Measurements from ENCODE around the gene LDHAL6B. TPM values are rescaled to one million over a fixed set of nuclear protein-coding genes. Genes with fewer than 3 reads are reported as not detected.

LDHAL6B gene
- total RNA-seq, 1 donor from 2014 or later, result not detected

GRCh38 chr15:59190291-59190690 lies 16.4 kb upstream of the LDHAL6B start:
- H3K27ac Mint-ChIP-seq, result no peak overlapping the region
- TF ChIP-seq CTCF (conservative IDR thresholded peaks at IDR 0.05), result no peak
- no peak for DNase-seq (ENCODE audit: extremely low spot score, unreplicated experiment)

GRCh38 chr15:59191855-59192237 lies 14.8 kb upstream of the LDHAL6B start:
- no peaks in the 10 kb centered on the region for H3K27me3 Mint-ChIP-seq
- peaks cover 7% of the 10 kb centered on the region for H3K9me3 Mint-ChIP-seq
- no peak for DNase-seq (ENCODE audit: extremely low spot score, unreplicated experiment)
- peaks cover 34% of the 10 kb centered on the region for H3K36me3 Mint-ChIP-seq
- no peak for TF ChIP-seq CTCF (conservative IDR thresholded peaks at IDR 0.05)
- H3K4me3 Mint-ChIP-seq, result no peak overlapping the region
- no peak overlapping the region for H3K27ac Mint-ChIP-seq
- no peaks in the 10 kb centered on the region for H3K4me1 Mint-ChIP-seq (ENCODE audit: unreplicated experiment)

More at GRCh38 chr15:59190291-59190690, 16.4 kb upstream of the LDHAL6B start:
- H3K4me1 Mint-ChIP-seq (ENCODE audit: unreplicated experiment), result no peaks in the 10 kb centered on the region
- H3K9me3 Mint-ChIP-seq, result peaks cover 7% of the 10 kb centered on the region
- H3K36me3 Mint-ChIP-seq, result peaks cover 31% of the 10 kb centered on the region
- H3K4me3 Mint-ChIP-seq, result no peak overlapping the region
- H3K27me3 Mint-ChIP-seq, result no peaks in the 10 kb centered on the region

- Mint-ChIP-seq H3K36me3 (peaks cover 20% of the 10 kb centered on the region), H3K4me1 (ENCODE audit: unreplicated experiment) (no peaks in the 10 kb centered on the region), H3K27ac (no peak overlapping the region), H3K9me3 (no peaks in the 10 kb centered on the region), H3K27me3 (no peaks in the 10 kb centered on the region), H3K4me3 (no peak overlapping the region)
- TF ChIP-seq CTCF (conservative IDR thresholded peaks at IDR 0.05), result no peak
- no peak for DNase-seq (ENCODE audit: extremely low spot score, unreplicated experiment)
Measured at GRCh38 chr15:59194639-59195325, 11.9 kb upstream of the LDHAL6B start.

- no peak for TF ChIP-seq CTCF (conservative IDR thresholded peaks at IDR 0.05)
- Mint-ChIP-seq H3K4me3 (no peak overlapping the region), H3K9me3 (no peaks in the 10 kb centered on the region), H3K27me3 (no peaks in the 10 kb centered on the region), H3K27ac (no peak overlapping the region), H3K4me1 (ENCODE audit: unreplicated experiment) (no peaks in the 10 kb centered on the region), H3K36me3 (peaks cover 20% of the 10 kb centered on the region)
- no peak for DNase-seq (ENCODE audit: extremely low spot score, unreplicated experiment)
Measured at GRCh38 chr15:59196416-59196815, 10.2 kb upstream of the LDHAL6B start.

DNA sequence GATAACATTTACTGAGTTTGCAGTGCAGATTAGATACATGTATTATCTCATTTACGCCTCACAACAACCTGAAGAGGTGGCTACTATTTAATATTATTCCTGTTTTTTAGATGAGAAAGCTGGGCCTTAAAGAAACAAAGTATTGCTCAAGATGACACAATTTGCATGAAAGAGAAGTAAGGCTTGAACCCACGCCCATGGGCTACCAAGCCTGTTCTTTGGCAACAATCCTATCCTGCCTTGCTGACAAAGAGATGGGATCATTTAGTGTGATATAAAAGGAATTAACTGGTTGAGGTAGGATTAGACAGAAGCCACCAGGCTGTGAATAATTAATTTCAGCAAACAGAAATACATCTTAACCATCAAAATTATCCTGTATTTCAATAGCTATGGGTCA lies 9.2 kb upstream of the LDHAL6B start:
- H3K27ac Mint-ChIP-seq, result no peak overlapping the region
- H3K27me3 Mint-ChIP-seq, result no peaks in the 10 kb centered on the region
- no peaks in the 10 kb centered on the region for H3K9me3 Mint-ChIP-seq
- H3K4me3 Mint-ChIP-seq, result no peak overlapping the region
- no peaks in the 10 kb centered on the region for H3K4me1 Mint-ChIP-seq (ENCODE audit: unreplicated experiment)
- peaks cover 21% of the 10 kb centered on the region for H3K36me3 Mint-ChIP-seq
- DNase-seq (ENCODE audit: extremely low spot score, unreplicated experiment), result no peak
- TF ChIP-seq CTCF (conservative IDR thresholded peaks at IDR 0.05), result no peak

Measured in type B pancreatic cell (in vitro differentiated cells).